CD4-positive, alpha-beta T cell treated with Interleukin-2 at 100 ng/mL for 4 hours (primary cell): ENCODE results near the gene TEX38.
A peak's percentile ranks its signal among the peaks of the same experiment; 100 is the strongest.
"Not testable (repeated sequence)": the region's sequence is repeated elsewhere in the genome, so short reads cannot be mapped to it uniquely, and the experiment has no call there.

Source experiments
- DNase-seq: peaks from one replicate; pipeline ENCODE4 v3.0.0-alpha.2; 2020; ENCODE audit warnings: low spot score

The TEX38 gene

GRCh38 chr1:46687921-46688509 lies 16.4 kb downstream of the TEX38 start:
- no peak for DNase-seq

- no peak for DNase-seq
Observed at GRCh38 chr1:46689356-46689755, 17.7 kb downstream of the TEX38 start.

GRCh38 chr1:46689897-46690296 lies 18.2 kb downstream of the TEX38 start:
- no peak for DNase-seq

- no peak for DNase-seq
Observed at GRCh38 chr1:46690931-46691421, 19.3 kb downstream of the TEX38 start.

GRCh38 chr1:46691997-46692790 lies 20.5 kb downstream of the TEX38 start:
- no peak for DNase-seq

- DNase-seq, result no peak
Observed at GRCh38 chr1:46692811-46693770, 21.4 kb downstream of the TEX38 start.

- DNase-seq, result not testable (repeated sequence)
Observed at GRCh38 chr1:46694676-46695075, 23.0 kb downstream of the TEX38 start.

GRCh38 chr1:46697053-46697452 lies 25.4 kb downstream of the TEX38 start:
- no peak for DNase-seq

GRCh38 chr1:46699666-46700065 lies 28.0 kb downstream of the TEX38 start:
- DNase-seq, result no peak

GRCh38 chr1:46703927-46704641 lies 32.4 kb downstream of the TEX38 start:
- DNase-seq, result no peak

GRCh38 chr1:46705408-46705807 lies 33.8 kb downstream of the TEX38 start:
- DNase-seq, result no peak

- no peak for DNase-seq
Observed at GRCh38 chr1:46708121-46708520, 36.5 kb downstream of the TEX38 start.

- DNase-seq, result no peak
Observed at GRCh38 chr1:46714976-46715375, 43.3 kb downstream of the TEX38 start.

GRCh38 chr1:46717654-46718053 lies 46.0 kb downstream of the TEX38 start:
- no peak for DNase-seq

GRCh38 chr1:46718340-46718726 lies 46.7 kb downstream of the TEX38 start:
- DNase-seq, result no peak

GRCh38 chr1:46718727-46719622 lies 47.3 kb downstream of the TEX38 start, which contains the start of gene EFCAB14:
TSS of gene EFCAB14 (minus strand) at chr1:46719114. CDS start at chr1:46718087, 1,027 bp downstream.
- DNase-seq, result peak; percentile 99

- DNase-seq, result no peak
Observed at GRCh38 chr1:46719689-46720088, 48.0 kb downstream of the TEX38 start.

- DNase-seq, result not testable (repeated sequence)
Observed at GRCh38 chr1:46720319-46720718, 48.7 kb downstream of the TEX38 start.

GRCh38 chr1:46721204-46721603 lies 49.5 kb downstream of the TEX38 start:
- no peak for DNase-seq

- DNase-seq, result no peak
Observed at GRCh38 chr1:46721686-46722205, 50.1 kb downstream of the TEX38 start.
